HG02798 (cell line): Measurements from ENCODE around the gene HRG.
A peak's percentile ranks its signal among the peaks of the same experiment; 100 is the strongest.

Experiments
- ATAC-seq: cut with Tn5 transposase; IDR thresholded peaks from one replicate; pipeline ENCODE4 v1.9.1; 2021; ENCODE audit warnings: mild to moderate bottlenecking; ENCODE audit not compliant: unreplicated experiment, poor library complexity

The HRG gene

DNA sequence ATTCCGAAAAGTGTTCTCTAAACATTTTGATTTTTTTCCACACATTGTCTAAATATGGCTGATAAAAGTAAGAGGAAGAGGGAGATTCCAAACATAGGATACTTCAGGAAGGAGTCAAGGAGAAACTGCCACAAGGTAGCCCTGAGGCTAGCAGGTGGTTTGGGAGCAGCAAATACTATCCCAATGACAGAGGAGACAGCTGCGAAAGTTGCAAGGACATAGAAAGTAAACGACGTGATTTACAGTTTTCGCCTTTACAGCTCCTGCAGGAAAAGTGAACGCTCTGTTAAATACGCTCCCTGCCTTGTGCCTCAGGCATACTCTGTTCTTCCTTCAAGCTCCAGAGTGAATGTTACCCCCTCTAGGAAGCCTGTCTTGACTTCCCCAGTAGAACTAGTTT lies 29.3 kb upstream of the HRG start:
- ATAC-seq: no peak

GRCh38 chr3:186637686-186638085 lies 28.1 kb upstream of the HRG start:
- no peak for ATAC-seq

GRCh38 chr3:186638259-186638658 lies 27.6 kb upstream of the HRG start:
- no peak for ATAC-seq

GRCh38 chr3:186639778-186640472 lies 25.9 kb upstream of the HRG start, which contains the start of gene FETUB:
FETUB (plus strand) TSS chr3:186640399; CDS start chr3:186640461, 62 bp downstream.
- ATAC-seq: no peak

- ATAC-seq: no peak
Observed at GRCh38 chr3:186640473-186640818, 25.4 kb upstream of the HRG start.

GRCh38 chr3:186640929-186641328 lies 24.9 kb upstream of the HRG start:
- no peak for ATAC-seq

DNA sequence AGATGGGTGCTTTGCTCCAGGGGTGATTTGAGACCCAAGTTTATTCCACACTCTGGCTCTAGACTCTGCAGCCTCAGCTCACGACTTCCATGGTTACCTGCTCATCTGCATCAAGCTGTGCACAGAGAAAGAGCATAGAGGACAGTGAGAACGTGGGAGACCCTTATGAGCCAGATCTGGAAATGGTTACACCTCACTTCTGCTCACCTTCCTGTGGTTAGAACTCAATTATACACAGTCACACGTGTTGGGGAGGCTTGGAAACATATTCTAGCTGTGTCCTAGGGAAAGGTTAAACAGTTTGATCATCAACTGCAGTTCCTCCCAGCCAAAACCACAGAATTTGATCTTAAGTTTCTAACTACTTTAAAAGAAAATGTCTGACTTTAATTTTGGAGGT lies 23.8 kb upstream of the HRG start:
- ATAC-seq: no peak

GRCh38 chr3:186643493-186643892 lies 22.3 kb upstream of the HRG start:
- ATAC-seq: no peak

DNA sequence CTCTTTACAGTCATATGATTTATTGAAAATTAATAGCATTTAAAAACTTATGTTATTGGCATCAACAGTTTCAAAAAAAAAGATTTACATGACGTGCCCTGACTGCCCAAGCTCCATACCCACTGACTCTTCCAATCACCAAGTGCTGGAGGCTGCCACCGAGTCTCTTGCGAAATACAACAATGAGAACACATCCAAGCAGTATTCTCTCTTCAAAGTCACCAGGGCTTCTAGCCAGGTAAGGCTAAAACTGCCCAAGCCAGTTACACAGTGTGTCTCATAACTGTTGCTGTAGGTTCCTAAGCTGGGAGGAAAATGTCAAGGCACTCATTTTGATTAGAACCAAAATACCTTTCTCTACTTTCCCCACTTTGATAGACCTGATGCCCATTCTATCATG lies 21.1 kb upstream of the HRG start:
- ATAC-seq: no peak

- ATAC-seq: no peak
Observed at GRCh38 chr3:186646106-186646505, 19.7 kb upstream of the HRG start.

DNA sequence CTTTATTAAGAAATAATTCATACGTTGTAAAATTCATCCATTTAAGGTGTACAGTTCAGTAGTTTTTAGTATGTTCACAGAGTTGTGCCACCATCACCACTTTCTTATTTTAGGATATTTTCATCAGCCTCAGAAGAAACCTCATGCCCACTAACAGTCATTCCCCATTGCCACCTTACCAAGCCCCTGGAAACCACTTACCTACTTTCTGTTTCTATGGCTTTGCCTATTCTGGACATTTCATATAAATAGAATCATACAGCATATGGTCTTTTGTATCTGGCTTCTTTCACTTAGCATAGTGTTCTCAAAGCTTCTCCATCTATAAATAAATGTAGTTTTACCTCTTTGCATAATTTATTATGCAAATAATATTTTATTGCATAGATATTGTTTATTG lies 19.0 kb upstream of the HRG start:
- ATAC-seq: no peak

DNA sequence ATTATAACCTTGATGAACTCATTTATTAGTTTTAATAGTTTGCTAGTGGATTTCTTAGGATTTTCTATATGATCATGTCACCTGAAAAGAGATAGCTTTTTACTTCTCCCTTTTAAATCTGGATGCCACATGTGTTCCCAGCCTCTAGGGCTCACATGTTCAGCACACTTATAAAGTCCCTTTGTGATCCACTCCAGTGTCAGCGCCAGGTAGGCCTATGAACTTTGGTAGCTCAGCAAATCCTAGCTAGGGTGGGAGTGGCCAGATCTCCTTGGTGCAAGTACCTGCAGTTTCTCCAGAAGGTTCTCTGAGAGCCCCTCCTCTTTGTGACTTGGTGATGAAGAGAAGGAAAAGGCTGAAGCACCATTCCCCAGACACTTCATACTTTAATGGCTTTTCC lies 17.0 kb upstream of the HRG start:
- ATAC-seq: no peak

DNA sequence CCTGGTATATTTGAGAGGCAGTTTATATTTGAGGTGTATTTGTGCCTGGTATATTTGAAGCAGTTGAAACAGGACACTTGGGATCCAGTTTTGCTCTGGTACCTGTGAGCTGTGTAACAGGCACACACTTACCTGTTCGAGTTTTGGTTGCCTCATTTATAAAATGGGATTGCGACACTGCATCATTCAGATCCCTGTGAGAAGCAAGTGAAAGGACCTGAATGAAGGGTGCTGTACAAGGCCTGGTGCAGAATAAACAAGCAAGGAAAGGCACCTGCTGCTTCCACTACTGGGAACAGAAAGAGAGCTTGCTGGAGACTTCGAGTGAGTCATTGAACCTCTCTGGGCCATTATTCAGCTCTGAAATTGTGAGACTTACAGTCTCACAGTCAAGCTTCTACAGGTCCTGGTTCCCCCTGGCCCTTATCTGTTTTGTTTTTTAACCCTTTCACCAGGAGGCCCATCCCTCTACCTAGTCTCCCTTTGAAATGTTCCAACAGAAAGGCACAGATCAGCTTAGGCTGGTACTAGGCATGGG lies 14.1 kb upstream of the HRG start:
- no peak for ATAC-seq

DNA sequence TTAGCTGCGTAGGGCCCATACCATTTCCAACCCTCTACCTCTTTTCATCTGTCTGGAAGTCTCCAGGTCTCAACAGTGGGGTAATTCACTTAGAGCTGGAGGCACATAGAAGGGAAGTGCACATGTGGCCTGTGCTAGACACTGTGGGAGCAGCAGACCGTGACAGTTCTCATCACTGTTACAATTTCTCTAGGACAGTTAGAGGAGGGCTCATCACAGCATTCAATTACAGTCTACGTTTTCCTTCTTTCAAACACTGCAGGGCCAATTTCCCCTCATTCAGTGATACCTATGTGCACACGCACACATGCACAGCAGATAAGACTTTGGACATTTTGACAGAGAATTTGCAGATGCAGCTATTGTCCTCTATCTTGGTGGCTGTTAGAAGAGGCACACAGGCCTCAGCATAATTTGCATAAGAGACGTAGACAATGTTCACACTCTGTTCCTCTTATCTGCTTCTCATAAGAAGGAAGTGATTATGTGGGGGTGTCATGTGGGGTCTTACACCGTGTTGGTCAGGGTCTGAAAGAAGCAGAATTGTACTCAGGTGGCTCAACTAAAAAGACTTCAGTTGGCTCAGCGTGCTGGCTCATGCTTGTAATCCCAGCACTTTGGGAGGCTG lies 12.6 kb upstream of the HRG start:
- peak; percentile 89 for ATAC-seq

DNA sequence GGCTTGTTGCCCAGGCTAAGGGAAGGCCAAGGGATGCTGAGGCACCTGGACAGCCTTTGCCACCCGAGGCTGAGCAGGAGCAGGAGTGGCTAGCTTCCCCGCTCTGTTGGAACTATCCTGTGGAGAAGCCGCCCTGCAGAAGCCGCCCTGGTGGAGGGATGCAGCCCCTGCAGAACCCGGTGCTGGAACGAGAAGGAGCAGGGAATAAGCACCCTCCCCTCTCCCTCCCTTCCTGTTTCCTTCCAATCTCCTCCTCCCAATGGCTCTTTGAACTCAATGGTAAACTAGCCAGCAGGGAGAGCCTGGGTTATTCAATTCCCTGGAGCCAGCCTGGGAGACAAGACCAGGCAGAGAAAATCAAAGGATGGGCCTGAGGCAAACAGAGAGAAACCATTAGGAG lies 11.8 kb upstream of the HRG start:
- no peak for ATAC-seq

- no peak for ATAC-seq
Observed at GRCh38 chr3:186663361-186664118, 2.3 kb upstream of the HRG start.

DNA sequence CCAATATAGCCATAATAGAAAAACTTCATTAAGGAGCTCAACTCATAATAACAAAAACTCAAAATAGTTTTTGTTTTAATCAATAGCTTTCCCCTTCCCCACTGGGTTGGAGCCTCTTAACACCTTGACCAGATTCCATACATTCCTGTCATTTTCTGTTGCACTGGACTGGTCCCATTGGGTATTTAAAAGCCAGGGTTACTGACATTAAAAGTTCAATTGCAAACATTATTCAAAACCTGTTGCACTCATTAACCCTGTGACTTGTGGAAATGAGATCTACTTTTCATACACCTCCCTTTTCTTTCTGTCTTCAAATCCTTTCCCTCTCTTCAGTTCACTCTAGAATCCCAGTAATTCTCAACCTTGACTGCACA lies 1.7 kb upstream of the HRG start:
- ATAC-seq: no peak

- ATAC-seq: no peak
Observed at GRCh38 chr3:186664506-186664905, 1.3 kb upstream of the HRG start.

DNA sequence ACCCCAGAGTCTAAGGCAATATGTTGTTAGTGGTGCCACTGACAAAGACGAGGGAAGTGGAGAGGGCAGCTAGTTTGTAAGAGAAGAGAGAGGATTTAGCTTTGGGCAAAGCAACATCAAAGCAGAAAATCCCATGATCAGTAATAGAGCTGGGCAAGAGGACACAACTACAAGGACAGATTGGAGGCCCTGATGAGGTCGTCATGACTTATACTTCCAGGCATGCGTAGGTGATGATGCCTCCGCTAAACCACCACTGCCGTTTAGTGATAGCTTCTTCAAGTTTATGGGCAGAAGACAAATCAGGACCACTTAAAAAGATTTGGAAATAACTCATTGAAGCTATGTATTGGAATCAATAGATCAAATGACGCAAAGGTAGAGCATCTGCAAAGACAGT lies 2.6 kb downstream of the HRG start:
- ATAC-seq: no peak

- no peak for ATAC-seq
Observed at GRCh38 chr3:186669378-186670084, 3.7 kb downstream of the HRG start.

GRCh38 chr3:186670155-186670554 lies 4.3 kb downstream of the HRG start:
- no peak for ATAC-seq
